Naive thymus-derived CD4-positive, alpha-beta T cell (primary cell): ENCODE measurements around the gene TRMU. TPM values are rescaled to one million over a fixed set of nuclear protein-coding genes. Genes with fewer than 3 reads are reported as not detected.
A peak's percentile ranks its signal among the peaks of the same experiment; 100 is the strongest.

Experiments used
- ATAC-seq: fragments of 150-1000 bp; cut with Tn5 transposase; 2 replicates; pipeline ENCODE4 v1.10.0; 2021; ENCODE audit warnings: mild to moderate bottlenecking, moderate library complexity
- CTCF ChIA-PET: fragments of 350-600 bp; sonication (Branson Sonifier 250); formaldehyde crosslinking; loops from one replicate; lab custom pipeline; 2021; ENCODE audit warnings: antibody characterized with exemption; lab: Charles Lee
- POLR2A ChIA-PET: fragments of 350-600 bp; sonication (Branson Sonifier 250); formaldehyde crosslinking; loops from one replicate; lab custom pipeline; 2021; ENCODE audit warnings: antibody characterized with exemption, inconsistent platforms; lab: Charles Lee
- DNase-seq, 9 donors: peaks; one replicate each; pipeline versions ENCODE4 v3.0.0 to v3.0.0-alpha.2; 2020 to 2022; ENCODE audit warnings: mixed read lengths in 1 of 9
- H3K27ac ChIP-seq: one replicate; pipeline ENCODE4 v1.7.0; 2013; ENCODE audit warnings: mild to moderate bottlenecking, low read depth, low read length, moderate library complexity
- H3K27me3 ChIP-seq, 2 donors: one replicate each; pipeline ENCODE4 v1.7.0; 2013; ENCODE audit warnings: low read length in 2 of 2, mild to moderate bottlenecking in 2 of 2, moderate library complexity in 2 of 2; ENCODE audit not compliant: control insufficient read depth in 2 of 2, insufficient read depth in 2 of 2
- H3K36me3 ChIP-seq, 3 experiments: 1 replicate in 2 of 3; 2 replicates in 1 of 3; pipeline ENCODE4 v1.7.0; 2013; ENCODE audit warnings: low read length in 3 of 3, mild to moderate bottlenecking in 3 of 3, moderate library complexity in 1 of 3; ENCODE audit not compliant: insufficient read depth in 3 of 3, control insufficient read depth in 2 of 3
- H3K4me1 ChIP-seq, 2 donors: one replicate each; pipeline ENCODE4 v1.7.0; 2013; ENCODE audit warnings: low read length in 2 of 2, mild to moderate bottlenecking in 2 of 2, moderate library complexity in 1 of 2; ENCODE audit not compliant: control insufficient read depth in 2 of 2, insufficient read depth in 2 of 2
- H3K4me3 ChIP-seq: 2 replicates; pipeline ENCODE4 v1.7.0; 2013; ENCODE audit warnings: mild to moderate bottlenecking, low read length
- H3K9me3 ChIP-seq, 3 experiments: 1 replicate in 2 of 3; 2 replicates in 1 of 3; pipeline ENCODE4 v1.7.0; 2013; ENCODE audit warnings: low read length in 3 of 3; ENCODE audit not compliant: control insufficient read depth in 2 of 3
- H3K27ac Mint-ChIP-seq, 9 donors: one replicate each; pipeline ENCODE4 v1.8.0; 2020 to 2022; ENCODE audit warnings: mixed read lengths in 9 of 9, mild to moderate bottlenecking in 8 of 9, moderate library complexity in 5 of 9, inconsistent platforms in 2 of 9
- H3K27me3 Mint-ChIP-seq, 5 donors: one replicate each; pipeline ENCODE4 v1.8.0; 2021 to 2022; ENCODE audit warnings: mixed read lengths in 5 of 5, mild to moderate bottlenecking in 1 of 5
- H3K36me3 Mint-ChIP-seq, 5 donors: one replicate each; pipeline ENCODE4 v1.8.0; 2020 to 2022; ENCODE audit warnings: mixed read lengths in 5 of 5, mild to moderate bottlenecking in 3 of 5, inconsistent platforms in 1 of 5
- H3K4me1 Mint-ChIP-seq, 7 donors: one replicate each; pipeline ENCODE4 v1.8.0; 2020 to 2022; ENCODE audit warnings: mixed read lengths in 7 of 7, mild to moderate bottlenecking in 3 of 7, inconsistent platforms in 1 of 7
- H3K4me3 Mint-ChIP-seq, 10 donors: one replicate each; pipeline ENCODE4 v1.8.0; 2020 to 2022; ENCODE audit warnings: mild to moderate bottlenecking in 10 of 10, mixed read lengths in 10 of 10, moderate library complexity in 6 of 10, inconsistent platforms in 2 of 10
- H3K9me3 Mint-ChIP-seq, 11 donors: one replicate each; pipeline ENCODE4 v1.8.0; 2020 to 2022; ENCODE audit warnings: mixed read lengths in 11 of 11, mild to moderate bottlenecking in 4 of 11, inconsistent platforms in 1 of 11, moderate library complexity in 1 of 11
- intact Hi-C, 2 donors: fragments of 100-400 bp; cut with micrococcal nuclease; formaldehyde crosslinking; loops; one replicate each; pipeline ENCODE4 v1.15.1; 2023
- polyA plus RNA-seq, 2 donors: library from polyadenylated mRNA; unstranded; fragments of 300-500 nt; fragmentation: Illumina TruSeq; gene quantifications; one replicate each; pipeline ENCODE4 v1.2.3, GENCODE V29; 2021
- total RNA-seq, 6 experiments: library from RNA in 5 of 6; stranded (reverse) in 5 of 6; gene quantifications; 1 replicate in 5 of 6; 2 replicates in 1 of 6; pipeline ENCODE4 v1.2.3 and lab custom pipeline; 2021 to 2026

The TRMU gene
- total and polyA plus RNA-seq, 7 experiments from 2014 or later = 17.9 to 92.1 (median 58.7) TPM

GRCh38 chr22:46352691-46353386 lies 17.3 kb downstream of the TRMU start:
- H3K27ac ChIP-seq = no peak overlapping the region
- Mint-ChIP-seq H3K36me3 (peaks cover 3 to 45% (median 15%) of the 10 kb centered on the region in 5 donors), H3K27ac (no peak overlapping the region), H3K4me3 (no peak overlapping the region), H3K27me3 (no peaks in the 10 kb centered on the region), H3K9me3 (peaks cover 0 to 3% (median 0%) of the 10 kb centered on the region in 11 donors), H3K4me1 (peaks cover 0 to 12% (median 0%) of the 10 kb centered on the region in 7 donors)
- H3K27me3 ChIP-seq = no peaks in the 10 kb centered on the region
- DNase-seq = no peak
- POLR2A ChIA-PET = no interaction called here
- H3K9me3 ChIP-seq = no peaks in the 10 kb centered on the region
- peaks cover 0 to 96% (median 22%) of the 10 kb centered on the region in 3 experiments for H3K36me3 ChIP-seq
- H3K4me1 ChIP-seq = no peaks in the 10 kb centered on the region
- intact Hi-C loops = no loop called here
- H3K4me3 ChIP-seq = no peak overlapping the region
- no peak for ATAC-seq
- CTCF ChIA-PET = interaction anchor here (0.6 kb wide), 1 partner anchor 404 kb away, joined by 3 read pairs; no protein-coding TSS in a partner anchor

- no peaks in the 10 kb centered on the region for H3K27me3 ChIP-seq
- no peaks in the 10 kb centered on the region for H3K4me1 ChIP-seq
- Mint-ChIP-seq H3K27me3 (no peaks in the 10 kb centered on the region), H3K9me3 (peaks cover 0 to 3% (median 0%) of the 10 kb centered on the region in 11 donors), H3K27ac (no peak overlapping the region), H3K36me3 (peaks cover 3 to 41% (median 15%) of the 10 kb centered on the region in 5 donors), H3K4me1 (peaks cover 0 to 12% (median 0%) of the 10 kb centered on the region in 7 donors), H3K4me3 (no peak overlapping the region)
- POLR2A ChIA-PET = no interaction called here
- intact Hi-C loops = no loop called here
- H3K4me3 ChIP-seq = no peak overlapping the region
- peaks cover 0 to 89% (median 18%) of the 10 kb centered on the region in 3 experiments for H3K36me3 ChIP-seq
- no peak for ATAC-seq
- CTCF ChIA-PET = no interaction called here
- H3K27ac ChIP-seq = no peak overlapping the region
- H3K9me3 ChIP-seq = no peaks in the 10 kb centered on the region
- DNase-seq = no peak
These were observed 18.1 kb downstream of the TRMU start for GRCh38 chr22:46353483-46354105.

GRCh38 chr22:46354176-46354992 lies 18.9 kb downstream of the TRMU start:
- H3K4me3 Mint-ChIP-seq = no peak overlapping the region
- no peaks in the 10 kb centered on the region for H3K9me3 ChIP-seq
- H3K4me3 ChIP-seq = no peak overlapping the region
- peaks cover 0 to 81% (median 18%) of the 10 kb centered on the region in 3 experiments for H3K36me3 ChIP-seq
- intact Hi-C loops = no loop called here
- H3K4me1 ChIP-seq = no peaks in the 10 kb centered on the region
- no peaks in the 10 kb centered on the region for H3K27me3 ChIP-seq
- ATAC-seq (no peak), DNase-seq (no peak)
- ChIA-PET POLR2A (interaction anchor here (0.6 to 0.8 kb wide), 2 partner anchors 13 to 240 kb away, joined by 3 read pairs; no protein-coding TSS in a partner anchor), CTCF (no interaction called here)
- peaks cover 3 to 42% (median 11%) of the 10 kb centered on the region in 5 donors for H3K36me3 Mint-ChIP-seq
- H3K27ac ChIP-seq = no peak overlapping the region
- H3K4me1 Mint-ChIP-seq = peaks cover 0 to 12% (median 0%) of the 10 kb centered on the region in 7 donors
- peaks cover 0 to 3% (median 0%) of the 10 kb centered on the region in 11 donors for H3K9me3 Mint-ChIP-seq
- no peak overlapping the region for H3K27ac Mint-ChIP-seq
- no peaks in the 10 kb centered on the region for H3K27me3 Mint-ChIP-seq

GRCh38 chr22:46354993-46355305 lies 19.4 kb downstream of the TRMU start:
- ChIA-PET CTCF (no interaction called here), POLR2A (interaction anchor here (0.6 to 0.8 kb wide), 2 partner anchors 13 to 240 kb away, joined by 3 read pairs; no protein-coding TSS in a partner anchor)
- no peaks in the 10 kb centered on the region for H3K27me3 ChIP-seq
- no peak for DNase-seq
- no peaks in the 10 kb centered on the region for H3K9me3 ChIP-seq
- no peak overlapping the region for H3K27ac ChIP-seq
- H3K4me1 Mint-ChIP-seq = peaks cover 0 to 12% (median 0%) of the 10 kb centered on the region in 7 donors
- H3K4me1 ChIP-seq = no peaks in the 10 kb centered on the region
- no peaks in the 10 kb centered on the region for H3K27me3 Mint-ChIP-seq
- peaks cover 0 to 77% (median 15%) of the 10 kb centered on the region in 3 experiments for H3K36me3 ChIP-seq
- intact Hi-C loops = no loop called here
- no peak overlapping the region for H3K4me3 ChIP-seq
- no peak overlapping the region for H3K4me3 Mint-ChIP-seq
- ATAC-seq = no peak
- peaks cover 0 to 3% (median 0%) of the 10 kb centered on the region in 11 donors for H3K9me3 Mint-ChIP-seq
- peaks cover 0 to 40% (median 10%) of the 10 kb centered on the region in 5 donors for H3K36me3 Mint-ChIP-seq
- H3K27ac Mint-ChIP-seq = peak overlapping the region in 1 of 9 donors; percentile 49

GRCh38 chr22:46355369-46355995 lies 20.0 kb downstream of the TRMU start:
- no peak overlapping the region for H3K4me3 Mint-ChIP-seq
- ChIA-PET POLR2A (interaction anchor here (0.8 kb wide), 1 partner anchor 12 kb away, joined by 3 read pairs; no protein-coding TSS in a partner anchor), CTCF (no interaction called here)
- H3K27me3 Mint-ChIP-seq = no peaks in the 10 kb centered on the region
- DNase-seq = peak in 7 of 9 donors; percentile 30 to 63 (median 50)
- Histone ChIP-seq H3K36me3 (peaks cover 0 to 71% (median 10%) of the 10 kb centered on the region in 3 experiments), H3K4me3 (no peak overlapping the region), H3K27me3 (no peaks in the 10 kb centered on the region), H3K27ac (no peak overlapping the region), H3K4me1 (no peaks in the 10 kb centered on the region), H3K9me3 (no peaks in the 10 kb centered on the region)
- peak; percentile 71 for ATAC-seq
- peaks cover 0 to 12% (median 0%) of the 10 kb centered on the region in 7 donors for H3K4me1 Mint-ChIP-seq
- peaks cover 3 to 34% (median 10%) of the 10 kb centered on the region in 5 donors for H3K36me3 Mint-ChIP-seq
- H3K27ac Mint-ChIP-seq = peak overlapping the region in 4 of 9 donors; percentile 36 to 51 (median 44)
- peaks cover 0 to 6% (median 0%) of the 10 kb centered on the region in 11 donors for H3K9me3 Mint-ChIP-seq
- intact Hi-C loops = no loop called here

- H3K36me3 Mint-ChIP-seq = peaks cover 0 to 29% (median 8%) of the 10 kb centered on the region in 5 donors
These were observed 20.5 kb downstream of the TRMU start for GRCh38 chr22:46355996-46356471.

More at GRCh38 chr22:46355996-46356471, 20.5 kb downstream of the TRMU start:
- H3K27me3 ChIP-seq = no peaks in the 10 kb centered on the region
- H3K4me3 Mint-ChIP-seq = no peak overlapping the region
- peaks cover 0 to 10% (median 2%) of the 10 kb centered on the region in 11 donors for H3K9me3 Mint-ChIP-seq
- H3K27me3 Mint-ChIP-seq = no peaks in the 10 kb centered on the region
- peaks cover 0 to 7% (median 0%) of the 10 kb centered on the region in 7 donors for H3K4me1 Mint-ChIP-seq
- peak; percentile 21 for ATAC-seq
- H3K27ac Mint-ChIP-seq = no peak overlapping the region
- intact Hi-C loops = no loop called here
- H3K4me3 ChIP-seq = no peak overlapping the region
- ChIA-PET POLR2A (no interaction called here), CTCF (no interaction called here)
- no peaks in the 10 kb centered on the region for H3K9me3 ChIP-seq
- peaks cover 0 to 66% (median 4%) of the 10 kb centered on the region in 3 experiments for H3K36me3 ChIP-seq
- H3K27ac ChIP-seq = no peak overlapping the region
- no peaks in the 10 kb centered on the region for H3K4me1 ChIP-seq
- DNase-seq = no peak
